Hepatocyte (in vitro differentiated cells): ENCODE results near the gene SEPTIN8.

Experiments used
- EZH2phosphoT487 ChIP-seq: fragments of 200-600 bp; sonication (generic); IDR thresholded peaks from one replicate; pipeline ENCODE4 v1.6.1; 2018; ENCODE audit warnings: antibody characterized with exemption, mild to moderate bottlenecking, low read depth, moderate library complexity; ENCODE audit not compliant: unreplicated experiment, severe bottlenecking
- TF ChIP-seq, protein P1 (sequence below): fragments of 200-600 bp; sonication (generic); IDR thresholded peaks from 2 replicates; pipeline ENCODE4 v1.5.1; 2016; ENCODE audit warnings: antibody characterized with exemption, mild to moderate bottlenecking; ENCODE audit not compliant: poor library complexity

DNA sequence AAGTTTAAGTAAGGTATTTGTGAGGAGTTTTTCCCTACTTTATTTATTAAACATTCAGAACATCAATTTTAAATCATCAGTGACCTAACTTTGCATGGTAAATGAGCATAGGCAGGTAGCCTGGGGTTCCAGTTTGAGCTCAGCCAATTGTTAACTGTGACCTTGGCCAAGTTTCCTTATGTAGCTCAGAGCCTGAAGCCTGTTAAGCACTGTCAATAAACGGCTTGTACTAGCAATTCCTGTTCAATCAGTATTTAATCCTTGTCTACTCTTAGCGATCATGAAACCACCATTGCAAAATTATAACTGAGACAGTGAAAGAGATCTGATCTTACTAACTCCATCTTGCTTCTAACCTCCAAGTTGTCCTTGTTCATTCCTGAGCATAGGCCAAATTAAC, 31.4 kb upstream of the SEPTIN8 start:
- TF ChIP-seq, protein P1, sequence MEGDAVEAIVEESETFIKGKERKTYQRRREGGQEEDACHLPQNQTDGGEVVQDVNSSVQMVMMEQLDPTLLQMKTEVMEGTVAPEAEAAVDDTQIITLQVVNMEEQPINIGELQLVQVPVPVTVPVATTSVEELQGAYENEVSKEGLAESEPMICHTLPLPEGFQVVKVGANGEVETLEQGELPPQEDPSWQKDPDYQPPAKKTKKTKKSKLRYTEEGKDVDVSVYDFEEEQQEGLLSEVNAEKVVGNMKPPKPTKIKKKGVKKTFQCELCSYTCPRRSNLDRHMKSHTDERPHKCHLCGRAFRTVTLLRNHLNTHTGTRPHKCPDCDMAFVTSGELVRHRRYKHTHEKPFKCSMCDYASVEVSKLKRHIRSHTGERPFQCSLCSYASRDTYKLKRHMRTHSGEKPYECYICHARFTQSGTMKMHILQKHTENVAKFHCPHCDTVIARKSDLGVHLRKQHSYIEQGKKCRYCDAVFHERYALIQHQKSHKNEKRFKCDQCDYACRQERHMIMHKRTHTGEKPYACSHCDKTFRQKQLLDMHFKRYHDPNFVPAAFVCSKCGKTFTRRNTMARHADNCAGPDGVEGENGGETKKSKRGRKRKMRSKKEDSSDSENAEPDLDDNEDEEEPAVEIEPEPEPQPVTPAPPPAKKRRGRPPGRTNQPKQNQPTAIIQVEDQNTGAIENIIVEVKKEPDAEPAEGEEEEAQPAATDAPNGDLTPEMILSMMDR = no peak
- no peak for TF ChIP-seq EZH2phosphoT487
